H9 (cell line): Measurements from ENCODE around the gene AMMECR1. TPM values are rescaled to one million over a fixed set of nuclear protein-coding genes. Genes with fewer than 3 reads are reported as not detected.

Experiments used
- DNase-seq: peaks from one replicate; pipeline ENCODE4 v3.0.0-alpha.2; 2017
- H2AFZ ChIP-seq: one replicate; pipeline ENCODE4 v1.6.1; 2013; ENCODE audit warnings: mild to moderate bottlenecking, low read length, control low read depth, moderate library complexity
- H2AK5ac ChIP-seq: 2 replicates; pipeline ENCODE4 v1.6.1; 2013; ENCODE audit warnings: low read length, control low read depth, mixed read lengths; ENCODE audit not compliant: insufficient read length
- H2BK120ac ChIP-seq: one replicate; pipeline ENCODE4 v1.6.1; 2013; ENCODE audit warnings: low read depth, mild to moderate bottlenecking, low read length, control low read depth, inconsistent platforms; ENCODE audit not compliant: poor library complexity, severe bottlenecking
- H2BK12ac ChIP-seq: 2 replicates; pipeline ENCODE4 v1.6.1; 2013; ENCODE audit warnings: low read length, control low read depth, mixed read lengths, low read depth; ENCODE audit not compliant: insufficient read length
- H2BK15ac ChIP-seq: 2 replicates; pipeline ENCODE4 v1.6.1; 2013; ENCODE audit warnings: low read depth, low read length, control low read depth
- H2BK20ac ChIP-seq: one replicate; pipeline ENCODE4 v1.6.1; 2013; ENCODE audit warnings: low read depth, mild to moderate bottlenecking, low read length, control low read depth, inconsistent platforms; ENCODE audit not compliant: poor library complexity, severe bottlenecking
- H2BK5ac ChIP-seq: 2 replicates; pipeline ENCODE4 v1.6.1; 2013; ENCODE audit warnings: low read length, control low read depth, mixed read lengths; ENCODE audit not compliant: insufficient read length
- H3K14ac ChIP-seq: 2 replicates; pipeline ENCODE4 v1.6.1; 2013; ENCODE audit warnings: low read length, control low read depth; ENCODE audit not compliant: insufficient read depth
- H3K18ac ChIP-seq: 2 replicates; pipeline ENCODE4 v1.6.1; 2013; ENCODE audit warnings: low read depth, mild to moderate bottlenecking, mixed read lengths, low read length, control low read depth; ENCODE audit not compliant: insufficient read length
- H3K23ac ChIP-seq: 2 replicates; pipeline ENCODE4 v1.6.1; 2013; ENCODE audit warnings: low read length, control low read depth, mixed read lengths, low read depth; ENCODE audit not compliant: insufficient read length
- H3K23me2 ChIP-seq: 2 replicates; pipeline ENCODE4 v1.6.1; 2013; ENCODE audit warnings: low read depth, mild to moderate bottlenecking, mixed read lengths, low read length, control low read depth; ENCODE audit not compliant: insufficient read length, poor library complexity, severe bottlenecking
- H3K27ac ChIP-seq: 2 replicates; pipeline ENCODE4 v1.5.1; 2013; ENCODE audit warnings: low read length, control low read depth, mixed read lengths, low read depth; ENCODE audit not compliant: insufficient read length
- H3K27me3 ChIP-seq: 2 replicates; pipeline ENCODE4 v1.6.1; 2013; ENCODE audit warnings: low read length, control low read depth, inconsistent platforms; ENCODE audit not compliant: insufficient read depth
- H3K4ac ChIP-seq: 2 replicates; pipeline ENCODE4 v1.6.1; 2013; ENCODE audit warnings: low read depth, mild to moderate bottlenecking, control low read depth, inconsistent platforms, low read length, moderate library complexity
- H3K4me1 ChIP-seq: 2 replicates; pipeline ENCODE4 v1.6.1; 2013; ENCODE audit warnings: low read length, control low read depth, inconsistent platforms; ENCODE audit not compliant: insufficient read depth
- H3K4me2 ChIP-seq: 2 replicates; pipeline ENCODE4 v1.6.1; 2013; ENCODE audit warnings: low read length, control low read depth, mixed read lengths; ENCODE audit not compliant: insufficient read length, insufficient read depth
- H3K56ac ChIP-seq: 2 replicates; pipeline ENCODE4 v1.6.1; 2013; ENCODE audit warnings: low read depth, mild to moderate bottlenecking, mixed read lengths, low read length, control low read depth; ENCODE audit not compliant: insufficient read length
- H3K79me1 ChIP-seq: 2 replicates; pipeline ENCODE4 v1.6.1; 2013; ENCODE audit warnings: low read depth, mild to moderate bottlenecking, moderate library complexity, low read length, control low read depth, inconsistent platforms; ENCODE audit not compliant: insufficient read depth, poor library complexity, severe bottlenecking
- H3K79me2 ChIP-seq: 2 replicates; pipeline ENCODE4 v1.6.1; 2013; ENCODE audit warnings: low read length, control low read depth, inconsistent platforms; ENCODE audit not compliant: insufficient read depth
- H3K9ac ChIP-seq: 2 replicates; pipeline ENCODE4 v1.6.1; 2013; ENCODE audit warnings: low read length, control low read depth, mixed read lengths; ENCODE audit not compliant: insufficient read length; ENCODE audit errors: extremely low read depth
- H3K9me3 ChIP-seq: one replicate; pipeline ENCODE4 v1.6.1; 2013; ENCODE audit warnings: low read depth, low read length, inconsistent platforms; ENCODE audit not compliant: control insufficient read depth
- H3T11ph ChIP-seq: one replicate; pipeline ENCODE4 v1.6.1; 2013; ENCODE audit warnings: mild to moderate bottlenecking, low read length, control low read depth, inconsistent platforms
- H4K20me1 ChIP-seq: one replicate; pipeline ENCODE4 v1.6.1; 2013; ENCODE audit not compliant: control insufficient read depth, insufficient read length, insufficient read depth
- H4K5ac ChIP-seq: 2 replicates; pipeline ENCODE4 v1.6.1; 2013; ENCODE audit warnings: low read depth, mild to moderate bottlenecking, mixed read lengths, low read length, control low read depth; ENCODE audit not compliant: insufficient read length
- H4K8ac ChIP-seq: replicated peaks from 2 replicates; pipeline ENCODE4 v1.6.1; 2013; ENCODE audit warnings: low read length, control low read depth, mixed read lengths, low read depth; ENCODE audit not compliant: insufficient read length
- H4K91ac ChIP-seq: 2 replicates; pipeline ENCODE4 v1.6.1; 2013; ENCODE audit warnings: low read depth, mild to moderate bottlenecking, moderate library complexity, mixed read lengths, low read length, control low read depth; ENCODE audit not compliant: insufficient read length
- H3K27ac Mint-ChIP-seq, 3 experiments: 2 replicates in 2 of 3; 3 replicates in 1 of 3; pipeline ENCODE4 v1.8.0; 2020 to 2021; ENCODE audit warnings: mixed read lengths in 3 of 3, mild to moderate bottlenecking in 1 of 3, moderate library complexity in 1 of 3
- H3K27me3 Mint-ChIP-seq: 2 replicates; pipeline ENCODE4 v1.8.0; 2021; ENCODE audit warnings: low read depth, mild to moderate bottlenecking, moderate library complexity, mixed read lengths
- H3K36me3 Mint-ChIP-seq, 3 experiments: 2 replicates in 2 of 3; 3 replicates in 1 of 3; pipeline ENCODE4 v1.8.0; 2020 to 2021; ENCODE audit warnings: low read depth in 3 of 3, mixed read lengths in 3 of 3; ENCODE audit not compliant: insufficient read depth in 1 of 3
- H3K4me1 Mint-ChIP-seq, 2 experiments: 2 replicates each; pipeline ENCODE4 v1.8.0; 2020; ENCODE audit warnings: mixed read lengths in 2 of 2
- H3K4me3 Mint-ChIP-seq, 2 experiments: 2 replicates in 1 of 2; 3 replicates in 1 of 2; pipeline ENCODE4 v1.8.0; 2020 to 2021; ENCODE audit warnings: mild to moderate bottlenecking in 2 of 2, mixed read lengths in 2 of 2, moderate library complexity in 1 of 2
- H3K9me3 Mint-ChIP-seq, 2 experiments: 2 replicates in 1 of 2; 3 replicates in 1 of 2; pipeline ENCODE4 v1.8.0; 2020; ENCODE audit warnings: mild to moderate bottlenecking in 2 of 2, mixed read lengths in 2 of 2, moderate library complexity in 1 of 2
- WGBS: extraction: QIAGEN DNeasy Blood & Tissue Kit; methylation state at CpG from one replicate; pipeline ENCODE4 v1.1.7; 2013; ENCODE audit warnings: missing lambda C conversion rate, low lambda C conversion rate, mixed read lengths; ENCODE audit not compliant: insufficient read length; ENCODE audit errors: extremely low coverage; 5-methylcytosine and 5-hydroxymethylcytosine counted together
- total RNA-seq: library from RNA; stranded (reverse); gene quantifications from 2 replicates; pipeline ENCODE4 v1.2.1, GENCODE V29; 2021
- TF ChIP-seq, protein P1 (sequence below): fragments of 200-600 bp; sonication (generic); conservative IDR thresholded peaks from 3 replicates; pipeline ENCODE4 v1.8.0; 2021; ENCODE audit warnings: antibody characterized with exemption, mild to moderate bottlenecking

AMMECR1 gene
- total RNA-seq, 1 experiment from 2014 or later: 28.5 TPM

DNA sequence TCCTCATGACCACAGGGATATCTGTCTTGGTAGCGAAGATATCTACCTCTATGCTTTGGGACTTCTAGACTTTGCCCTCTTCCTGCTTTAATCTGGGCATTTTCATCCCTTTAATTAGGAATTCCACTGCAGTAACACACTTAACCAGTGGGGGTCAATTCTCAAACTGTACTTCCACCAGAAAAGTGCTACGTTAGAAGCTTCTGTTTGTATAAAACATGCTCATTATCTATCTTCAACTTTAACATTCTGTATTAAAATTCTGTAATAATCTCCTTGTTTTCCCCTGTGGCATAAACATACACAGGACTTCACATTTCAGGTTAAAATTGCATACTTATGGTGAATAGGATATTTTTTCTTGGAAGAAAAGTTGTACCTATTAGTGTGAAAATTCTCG lies 105.6 kb downstream of the AMMECR1 start:
- no peaks in the 10 kb centered on the region for H4K20me1 ChIP-seq
- Mint-ChIP-seq H3K4me3 (no peak overlapping the region), H3K27ac (no peak overlapping the region), H3K4me1 (peaks cover 8 to 13% of the 10 kb centered on the region in 2 experiments), H3K9me3 (no peaks in the 10 kb centered on the region), H3K36me3 (no peaks in the 10 kb centered on the region), H3K27me3 (no peaks in the 10 kb centered on the region)
- DNase-seq: no peak
- no peaks in the 10 kb centered on the region for H3K79me2 ChIP-seq
- no peak overlapping the region for H3K27ac ChIP-seq
- no peak overlapping the region for H4K8ac ChIP-seq
- no peaks in the 10 kb centered on the region for H3K27me3 ChIP-seq
- no peak overlapping the region for H3K14ac ChIP-seq
- no peak overlapping the region for H3K9ac ChIP-seq
- H3K4ac ChIP-seq: no peak overlapping the region
- no peak overlapping the region for H2BK15ac ChIP-seq
- H2BK120ac ChIP-seq: no peak overlapping the region
- H2BK20ac ChIP-seq: no peak overlapping the region
- H2AFZ ChIP-seq: no peak overlapping the region
- H4K91ac ChIP-seq: no peak overlapping the region
- no peak overlapping the region for H2AK5ac ChIP-seq
- H3K18ac ChIP-seq: no peak overlapping the region
- H3T11ph ChIP-seq: no peak overlapping the region
- no peak overlapping the region for H3K56ac ChIP-seq
- no peak overlapping the region for H2BK5ac ChIP-seq
- H3K23ac ChIP-seq: no peak overlapping the region
- no peak overlapping the region for H3K4me2 ChIP-seq
- WGBS: no CpG with 5 or more reads among the region's 3 CpGs
- H3K4me1 ChIP-seq: no peaks in the 10 kb centered on the region; the same call in 1 of the 2 replicates
- TF ChIP-seq, protein P1, sequence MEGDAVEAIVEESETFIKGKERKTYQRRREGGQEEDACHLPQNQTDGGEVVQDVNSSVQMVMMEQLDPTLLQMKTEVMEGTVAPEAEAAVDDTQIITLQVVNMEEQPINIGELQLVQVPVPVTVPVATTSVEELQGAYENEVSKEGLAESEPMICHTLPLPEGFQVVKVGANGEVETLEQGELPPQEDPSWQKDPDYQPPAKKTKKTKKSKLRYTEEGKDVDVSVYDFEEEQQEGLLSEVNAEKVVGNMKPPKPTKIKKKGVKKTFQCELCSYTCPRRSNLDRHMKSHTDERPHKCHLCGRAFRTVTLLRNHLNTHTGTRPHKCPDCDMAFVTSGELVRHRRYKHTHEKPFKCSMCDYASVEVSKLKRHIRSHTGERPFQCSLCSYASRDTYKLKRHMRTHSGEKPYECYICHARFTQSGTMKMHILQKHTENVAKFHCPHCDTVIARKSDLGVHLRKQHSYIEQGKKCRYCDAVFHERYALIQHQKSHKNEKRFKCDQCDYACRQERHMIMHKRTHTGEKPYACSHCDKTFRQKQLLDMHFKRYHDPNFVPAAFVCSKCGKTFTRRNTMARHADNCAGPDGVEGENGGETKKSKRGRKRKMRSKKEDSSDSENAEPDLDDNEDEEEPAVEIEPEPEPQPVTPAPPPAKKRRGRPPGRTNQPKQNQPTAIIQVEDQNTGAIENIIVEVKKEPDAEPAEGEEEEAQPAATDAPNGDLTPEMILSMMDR: peak; percentile 60
- no peak overlapping the region for H4K5ac ChIP-seq
- H3K23me2 ChIP-seq: no peaks in the 10 kb centered on the region
- no peak overlapping the region for H2BK12ac ChIP-seq
- H3K79me1 ChIP-seq: no peaks in the 10 kb centered on the region
- no peaks in the 10 kb centered on the region for H3K9me3 ChIP-seq
